H9 (cell line): Measurements from ENCODE around the gene FXN. TPM values are rescaled to one million over a fixed set of nuclear protein-coding genes. Genes with fewer than 3 reads are reported as not detected.

Experiments used
- DNase-seq: peaks from one replicate; pipeline ENCODE4 v3.0.0-alpha.2; 2017
- H2AFZ ChIP-seq: one replicate; pipeline ENCODE4 v1.6.1; 2013; ENCODE audit warnings: mild to moderate bottlenecking, low read length, control low read depth, moderate library complexity
- H2AK5ac ChIP-seq: 2 replicates; pipeline ENCODE4 v1.6.1; 2013; ENCODE audit warnings: low read length, control low read depth, mixed read lengths; ENCODE audit not compliant: insufficient read length
- H2BK120ac ChIP-seq: one replicate; pipeline ENCODE4 v1.6.1; 2013; ENCODE audit warnings: low read depth, mild to moderate bottlenecking, low read length, control low read depth, inconsistent platforms; ENCODE audit not compliant: poor library complexity, severe bottlenecking
- H2BK12ac ChIP-seq: 2 replicates; pipeline ENCODE4 v1.6.1; 2013; ENCODE audit warnings: low read length, control low read depth, mixed read lengths, low read depth; ENCODE audit not compliant: insufficient read length
- H2BK15ac ChIP-seq: 2 replicates; pipeline ENCODE4 v1.6.1; 2013; ENCODE audit warnings: low read depth, low read length, control low read depth
- H2BK20ac ChIP-seq: one replicate; pipeline ENCODE4 v1.6.1; 2013; ENCODE audit warnings: low read depth, mild to moderate bottlenecking, low read length, control low read depth, inconsistent platforms; ENCODE audit not compliant: poor library complexity, severe bottlenecking
- H2BK5ac ChIP-seq: 2 replicates; pipeline ENCODE4 v1.6.1; 2013; ENCODE audit warnings: low read length, control low read depth, mixed read lengths; ENCODE audit not compliant: insufficient read length
- H3K14ac ChIP-seq: 2 replicates; pipeline ENCODE4 v1.6.1; 2013; ENCODE audit warnings: low read length, control low read depth; ENCODE audit not compliant: insufficient read depth
- H3K18ac ChIP-seq: 2 replicates; pipeline ENCODE4 v1.6.1; 2013; ENCODE audit warnings: low read depth, mild to moderate bottlenecking, mixed read lengths, low read length, control low read depth; ENCODE audit not compliant: insufficient read length
- H3K23ac ChIP-seq: 2 replicates; pipeline ENCODE4 v1.6.1; 2013; ENCODE audit warnings: low read length, control low read depth, mixed read lengths, low read depth; ENCODE audit not compliant: insufficient read length
- H3K23me2 ChIP-seq: 2 replicates; pipeline ENCODE4 v1.6.1; 2013; ENCODE audit warnings: low read depth, mild to moderate bottlenecking, mixed read lengths, low read length, control low read depth; ENCODE audit not compliant: insufficient read length, poor library complexity, severe bottlenecking
- H3K27ac ChIP-seq: 2 replicates; pipeline ENCODE4 v1.5.1; 2013; ENCODE audit warnings: low read length, control low read depth, mixed read lengths, low read depth; ENCODE audit not compliant: insufficient read length
- H3K27me3 ChIP-seq: 2 replicates; pipeline ENCODE4 v1.6.1; 2013; ENCODE audit warnings: low read length, control low read depth, inconsistent platforms; ENCODE audit not compliant: insufficient read depth
- H3K4ac ChIP-seq: 2 replicates; pipeline ENCODE4 v1.6.1; 2013; ENCODE audit warnings: low read depth, mild to moderate bottlenecking, control low read depth, inconsistent platforms, low read length, moderate library complexity
- H3K4me1 ChIP-seq: 2 replicates; pipeline ENCODE4 v1.6.1; 2013; ENCODE audit warnings: low read length, control low read depth, inconsistent platforms; ENCODE audit not compliant: insufficient read depth
- H3K4me2 ChIP-seq: 2 replicates; pipeline ENCODE4 v1.6.1; 2013; ENCODE audit warnings: low read length, control low read depth, mixed read lengths; ENCODE audit not compliant: insufficient read length, insufficient read depth
- H3K56ac ChIP-seq: 2 replicates; pipeline ENCODE4 v1.6.1; 2013; ENCODE audit warnings: low read depth, mild to moderate bottlenecking, mixed read lengths, low read length, control low read depth; ENCODE audit not compliant: insufficient read length
- H3K79me1 ChIP-seq: 2 replicates; pipeline ENCODE4 v1.6.1; 2013; ENCODE audit warnings: low read depth, mild to moderate bottlenecking, moderate library complexity, low read length, control low read depth, inconsistent platforms; ENCODE audit not compliant: insufficient read depth, poor library complexity, severe bottlenecking
- H3K79me2 ChIP-seq: 2 replicates; pipeline ENCODE4 v1.6.1; 2013; ENCODE audit warnings: low read length, control low read depth, inconsistent platforms; ENCODE audit not compliant: insufficient read depth
- H3K9ac ChIP-seq: 2 replicates; pipeline ENCODE4 v1.6.1; 2013; ENCODE audit warnings: low read length, control low read depth, mixed read lengths; ENCODE audit not compliant: insufficient read length; ENCODE audit errors: extremely low read depth
- H3K9me3 ChIP-seq: one replicate; pipeline ENCODE4 v1.6.1; 2013; ENCODE audit warnings: low read depth, low read length, inconsistent platforms; ENCODE audit not compliant: control insufficient read depth
- H3T11ph ChIP-seq: one replicate; pipeline ENCODE4 v1.6.1; 2013; ENCODE audit warnings: mild to moderate bottlenecking, low read length, control low read depth, inconsistent platforms
- H4K20me1 ChIP-seq: one replicate; pipeline ENCODE4 v1.6.1; 2013; ENCODE audit not compliant: control insufficient read depth, insufficient read length, insufficient read depth
- H4K5ac ChIP-seq: 2 replicates; pipeline ENCODE4 v1.6.1; 2013; ENCODE audit warnings: low read depth, mild to moderate bottlenecking, mixed read lengths, low read length, control low read depth; ENCODE audit not compliant: insufficient read length
- H4K8ac ChIP-seq: replicated peaks from 2 replicates; pipeline ENCODE4 v1.6.1; 2013; ENCODE audit warnings: low read length, control low read depth, mixed read lengths, low read depth; ENCODE audit not compliant: insufficient read length
- H4K91ac ChIP-seq: 2 replicates; pipeline ENCODE4 v1.6.1; 2013; ENCODE audit warnings: low read depth, mild to moderate bottlenecking, moderate library complexity, mixed read lengths, low read length, control low read depth; ENCODE audit not compliant: insufficient read length
- H3K27ac Mint-ChIP-seq, 3 experiments: 2 replicates in 2 of 3; 3 replicates in 1 of 3; pipeline ENCODE4 v1.8.0; 2020 to 2021; ENCODE audit warnings: mixed read lengths in 3 of 3, mild to moderate bottlenecking in 1 of 3, moderate library complexity in 1 of 3
- H3K27me3 Mint-ChIP-seq: 2 replicates; pipeline ENCODE4 v1.8.0; 2021; ENCODE audit warnings: low read depth, mild to moderate bottlenecking, moderate library complexity, mixed read lengths
- H3K36me3 Mint-ChIP-seq, 3 experiments: 2 replicates in 2 of 3; 3 replicates in 1 of 3; pipeline ENCODE4 v1.8.0; 2020 to 2021; ENCODE audit warnings: low read depth in 3 of 3, mixed read lengths in 3 of 3; ENCODE audit not compliant: insufficient read depth in 1 of 3
- H3K4me1 Mint-ChIP-seq, 2 experiments: 2 replicates each; pipeline ENCODE4 v1.8.0; 2020; ENCODE audit warnings: mixed read lengths in 2 of 2
- H3K4me3 Mint-ChIP-seq, 2 experiments: 2 replicates in 1 of 2; 3 replicates in 1 of 2; pipeline ENCODE4 v1.8.0; 2020 to 2021; ENCODE audit warnings: mild to moderate bottlenecking in 2 of 2, mixed read lengths in 2 of 2, moderate library complexity in 1 of 2
- H3K9me3 Mint-ChIP-seq, 2 experiments: 2 replicates in 1 of 2; 3 replicates in 1 of 2; pipeline ENCODE4 v1.8.0; 2020; ENCODE audit warnings: mild to moderate bottlenecking in 2 of 2, mixed read lengths in 2 of 2, moderate library complexity in 1 of 2
- WGBS: extraction: QIAGEN DNeasy Blood & Tissue Kit; methylation state at CpG from one replicate; pipeline ENCODE4 v1.1.7; 2013; ENCODE audit warnings: missing lambda C conversion rate, low lambda C conversion rate, mixed read lengths; ENCODE audit not compliant: insufficient read length; ENCODE audit errors: extremely low coverage; 5-methylcytosine and 5-hydroxymethylcytosine counted together
- total RNA-seq: library from RNA; stranded (reverse); gene quantifications from 2 replicates; pipeline ENCODE4 v1.2.1, GENCODE V29; 2021
- TF ChIP-seq, protein P1 (sequence below): fragments of 200-600 bp; sonication (generic); conservative IDR thresholded peaks from 3 replicates; pipeline ENCODE4 v1.8.0; 2021; ENCODE audit warnings: antibody characterized with exemption, mild to moderate bottlenecking

Gene FXN
- total RNA-seq, 1 experiment from 2014 or later, result 34.4 TPM

GRCh38 chr9:69012696-69013381 is 22.7 kb upstream of the FXN start:
- no peaks in the 10 kb centered on the region for H3K79me1 ChIP-seq
- DNase-seq, result no peak
- H3K14ac ChIP-seq, result no peak overlapping the region
- H3K9ac ChIP-seq, result no peak overlapping the region
- H3K56ac ChIP-seq, result no peak overlapping the region
- no peak overlapping the region for H2BK120ac ChIP-seq
- H3K27me3 ChIP-seq, result no peaks in the 10 kb centered on the region
- H4K5ac ChIP-seq, result no peak overlapping the region
- H3K27ac Mint-ChIP-seq, result no peak overlapping the region
- no peak overlapping the region for H2BK15ac ChIP-seq
- no peaks in the 10 kb centered on the region for H3K9me3 ChIP-seq
- no peak overlapping the region for H3K4me3 Mint-ChIP-seq
- H4K91ac ChIP-seq, result no peak overlapping the region
- no peak overlapping the region for H3K4me2 ChIP-seq
- no peak overlapping the region for H2AK5ac ChIP-seq
- H3K4me1 Mint-ChIP-seq, result peaks cover 18 to 33% of the 10 kb centered on the region in 2 experiments
- H3K79me2 ChIP-seq, result no peaks in the 10 kb centered on the region
- H3K23ac ChIP-seq, result no peak overlapping the region
- no peak overlapping the region for H2AFZ ChIP-seq
- H3K4ac ChIP-seq, result no peak overlapping the region
- H2BK5ac ChIP-seq, result no peak overlapping the region
- H3K36me3 Mint-ChIP-seq, result peaks cover 0 to 18% (median 3%) of the 10 kb centered on the region in 3 experiments; a peak in 3 of 7 replicates
- no CpG with 5 or more reads among the region's 18 CpGs for WGBS
- H3K27ac ChIP-seq, result no peak overlapping the region
- no peak overlapping the region for H3K18ac ChIP-seq
- TF ChIP-seq, protein P1, sequence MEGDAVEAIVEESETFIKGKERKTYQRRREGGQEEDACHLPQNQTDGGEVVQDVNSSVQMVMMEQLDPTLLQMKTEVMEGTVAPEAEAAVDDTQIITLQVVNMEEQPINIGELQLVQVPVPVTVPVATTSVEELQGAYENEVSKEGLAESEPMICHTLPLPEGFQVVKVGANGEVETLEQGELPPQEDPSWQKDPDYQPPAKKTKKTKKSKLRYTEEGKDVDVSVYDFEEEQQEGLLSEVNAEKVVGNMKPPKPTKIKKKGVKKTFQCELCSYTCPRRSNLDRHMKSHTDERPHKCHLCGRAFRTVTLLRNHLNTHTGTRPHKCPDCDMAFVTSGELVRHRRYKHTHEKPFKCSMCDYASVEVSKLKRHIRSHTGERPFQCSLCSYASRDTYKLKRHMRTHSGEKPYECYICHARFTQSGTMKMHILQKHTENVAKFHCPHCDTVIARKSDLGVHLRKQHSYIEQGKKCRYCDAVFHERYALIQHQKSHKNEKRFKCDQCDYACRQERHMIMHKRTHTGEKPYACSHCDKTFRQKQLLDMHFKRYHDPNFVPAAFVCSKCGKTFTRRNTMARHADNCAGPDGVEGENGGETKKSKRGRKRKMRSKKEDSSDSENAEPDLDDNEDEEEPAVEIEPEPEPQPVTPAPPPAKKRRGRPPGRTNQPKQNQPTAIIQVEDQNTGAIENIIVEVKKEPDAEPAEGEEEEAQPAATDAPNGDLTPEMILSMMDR, result no peak
- no peak overlapping the region for H4K8ac ChIP-seq
- no peaks in the 10 kb centered on the region for H3K23me2 ChIP-seq
- H3K27me3 Mint-ChIP-seq, result no peaks in the 10 kb centered on the region; the same call in 1 of the 2 replicates
- H3K9me3 Mint-ChIP-seq, result peaks cover 3 to 13% of the 10 kb centered on the region in 2 experiments
- H4K20me1 ChIP-seq, result no peaks in the 10 kb centered on the region
- H2BK12ac ChIP-seq, result no peak overlapping the region
- H3T11ph ChIP-seq, result no peak overlapping the region
- H3K4me1 ChIP-seq, result peaks cover 3% of the 10 kb centered on the region; the same call in 1 of the 2 replicates
- H2BK20ac ChIP-seq, result no peak overlapping the region
